GM19328 (cell line): Measurements from ENCODE around the gene MSI2.

Experiments
- ATAC-seq: cut with Tn5 transposase; IDR thresholded peaks from one replicate; pipeline ENCODE4 v1.9.1; 2021; ENCODE audit warnings: mild to moderate bottlenecking, moderate library complexity; ENCODE audit not compliant: unreplicated experiment

Gene MSI2

DNA sequence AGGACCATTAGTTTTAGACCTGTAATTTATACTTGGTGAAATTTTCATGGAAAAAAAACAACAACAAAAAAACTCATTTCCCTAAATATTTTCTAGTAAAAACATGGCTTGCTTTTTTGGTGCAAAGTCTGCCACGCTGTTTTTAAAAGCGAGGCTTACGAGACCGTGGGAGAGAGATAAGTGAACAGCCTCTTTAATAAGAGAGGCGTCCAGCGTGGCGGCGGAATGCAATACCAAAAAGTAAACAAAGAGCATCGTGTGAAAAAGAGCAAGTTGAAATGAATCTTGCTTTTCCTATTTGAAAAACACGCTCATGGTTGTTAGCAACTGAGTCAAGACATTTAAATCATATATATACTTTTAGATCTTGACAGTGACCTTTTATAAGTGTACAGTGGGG is 10.5 kb upstream of the MSI2 start:
- no peak for ATAC-seq

DNA sequence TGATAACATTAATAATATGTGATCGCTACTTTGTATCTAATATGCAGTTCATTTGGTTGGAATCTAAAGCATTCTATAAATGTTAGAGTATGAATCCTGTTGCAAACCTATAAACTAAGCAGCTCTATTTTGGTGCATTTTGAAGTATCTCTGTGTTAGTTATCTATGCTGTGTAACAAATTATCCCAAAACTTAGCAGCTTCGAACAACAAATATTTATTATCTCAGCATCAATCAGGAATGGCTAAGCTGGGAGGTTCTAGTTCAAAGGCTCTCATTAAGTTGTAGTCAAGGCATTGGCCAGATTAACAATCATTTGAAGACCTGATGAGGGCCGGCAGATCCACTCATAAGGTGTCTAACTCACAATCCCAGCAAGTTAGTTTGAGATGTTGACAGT is 10.1 kb upstream of the MSI2 start:
- no peak for ATAC-seq

DNA sequence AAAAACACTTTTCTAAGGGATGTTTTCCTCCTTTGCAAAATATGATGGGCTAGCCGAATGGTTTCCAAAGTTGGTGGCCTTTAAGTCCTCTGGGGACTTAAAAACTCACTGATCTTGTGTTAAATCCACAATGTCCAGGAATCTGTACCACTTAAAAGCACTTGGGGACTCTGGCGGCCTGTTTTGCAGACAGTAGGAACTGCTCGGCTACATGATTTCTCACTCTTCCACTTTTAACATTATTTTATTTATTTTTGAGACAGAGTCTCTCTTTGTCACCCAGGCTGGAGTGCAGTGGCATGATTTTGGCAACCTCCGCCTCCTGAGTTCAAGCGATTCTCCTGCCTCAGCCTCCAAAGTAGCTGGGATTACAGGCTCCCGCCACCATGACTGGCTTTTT is 9.1 kb upstream of the MSI2 start:
- no peak for ATAC-seq

DNA sequence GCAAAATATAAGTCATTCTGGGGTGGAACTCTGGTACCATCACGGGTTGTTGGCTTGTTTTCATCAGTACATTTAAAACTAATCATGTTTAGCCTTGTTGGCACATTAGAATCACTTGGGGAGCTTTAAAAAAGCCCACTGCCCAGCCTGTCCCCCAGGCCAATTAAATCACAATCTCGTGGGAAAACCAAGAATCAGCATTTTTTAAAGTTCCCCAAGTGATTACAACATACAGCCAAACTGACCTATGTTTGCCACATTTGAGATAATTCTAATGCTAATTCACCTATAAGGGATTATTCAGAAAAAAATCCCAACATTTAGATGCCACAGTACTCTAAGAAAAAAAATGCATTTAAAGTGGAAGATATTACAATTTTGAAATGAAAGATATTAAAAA is 8.4 kb upstream of the MSI2 start:
- no peak for ATAC-seq

DNA sequence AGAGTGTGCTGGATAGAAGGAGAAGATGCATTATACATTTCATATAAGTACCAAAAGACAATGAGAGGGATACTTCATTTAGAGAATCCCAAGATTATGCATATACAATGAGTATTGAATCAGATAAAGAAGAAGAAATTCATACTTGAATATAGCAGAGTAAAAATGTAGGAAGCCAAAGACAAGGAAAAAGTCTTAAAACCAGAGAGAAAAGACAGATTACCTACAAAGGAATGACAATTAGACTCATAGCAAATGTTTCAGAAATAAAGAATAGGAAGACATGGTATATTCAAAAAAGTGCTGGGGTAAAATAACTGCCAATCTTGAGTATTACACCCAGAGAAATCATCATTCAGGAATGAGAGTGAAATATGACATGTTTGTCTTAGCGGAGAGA is 6.8 kb upstream of the MSI2 start:
- no peak for ATAC-seq

DNA sequence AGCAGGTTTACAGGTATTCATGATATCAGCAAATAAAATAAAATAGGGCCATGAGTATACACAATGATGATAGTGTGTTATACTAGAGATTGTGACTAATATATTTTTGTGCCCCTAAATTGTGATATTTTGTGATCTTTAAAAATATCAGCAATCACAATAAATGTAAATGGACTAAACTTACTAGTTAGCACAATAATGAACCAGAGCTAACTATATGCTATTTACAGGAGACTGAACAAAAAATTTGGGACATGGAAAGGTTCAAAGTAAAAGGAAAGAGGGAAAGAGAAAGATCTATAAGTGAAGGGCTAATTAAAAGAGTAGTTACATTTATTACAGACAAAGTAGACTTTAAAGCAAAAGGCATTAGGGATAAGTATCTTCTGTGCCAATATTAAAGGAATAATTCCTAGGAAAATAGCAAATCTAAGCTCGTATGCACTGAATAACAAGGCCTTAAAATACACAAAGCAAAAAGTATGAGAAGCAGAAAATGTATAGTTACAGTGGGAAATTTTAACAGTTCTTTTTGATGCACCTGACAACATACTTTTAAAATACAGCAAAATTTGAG is 5.0 kb upstream of the MSI2 start:
- ATAC-seq, result no peak

DNA sequence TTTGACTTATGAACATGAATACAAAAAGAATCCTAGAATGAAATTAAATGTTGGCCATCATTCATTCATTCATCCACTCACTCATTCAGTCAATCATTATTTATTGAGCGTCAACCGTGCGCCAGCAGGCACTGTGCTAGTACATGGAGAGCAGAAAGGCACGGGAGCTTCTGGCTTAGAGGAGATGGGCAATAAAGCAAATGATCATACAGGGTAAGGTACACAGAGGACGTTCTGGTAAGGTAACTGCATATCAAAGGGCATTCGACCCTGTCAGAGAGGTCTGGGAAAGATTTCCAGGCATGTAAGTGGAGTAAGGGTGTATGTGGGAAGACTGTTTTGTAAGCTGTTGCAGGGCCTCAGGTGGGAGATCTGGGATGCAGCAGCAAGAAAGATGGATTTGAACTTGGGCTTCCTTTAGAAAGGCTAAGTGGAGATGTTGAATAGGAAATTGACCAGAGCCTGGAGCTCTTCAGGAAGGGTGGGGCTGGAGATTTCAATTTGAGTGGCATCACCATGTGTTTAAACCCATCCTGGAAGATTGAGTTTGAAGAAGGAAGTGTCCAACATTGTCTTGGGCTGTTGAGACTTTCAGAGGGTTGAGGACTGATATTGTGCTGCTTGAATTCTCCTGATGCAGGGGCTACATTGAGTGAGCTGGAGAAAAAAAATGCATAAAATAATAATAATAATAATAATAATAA is 2.8 kb upstream of the MSI2 start:
- ATAC-seq, result no peak

DNA sequence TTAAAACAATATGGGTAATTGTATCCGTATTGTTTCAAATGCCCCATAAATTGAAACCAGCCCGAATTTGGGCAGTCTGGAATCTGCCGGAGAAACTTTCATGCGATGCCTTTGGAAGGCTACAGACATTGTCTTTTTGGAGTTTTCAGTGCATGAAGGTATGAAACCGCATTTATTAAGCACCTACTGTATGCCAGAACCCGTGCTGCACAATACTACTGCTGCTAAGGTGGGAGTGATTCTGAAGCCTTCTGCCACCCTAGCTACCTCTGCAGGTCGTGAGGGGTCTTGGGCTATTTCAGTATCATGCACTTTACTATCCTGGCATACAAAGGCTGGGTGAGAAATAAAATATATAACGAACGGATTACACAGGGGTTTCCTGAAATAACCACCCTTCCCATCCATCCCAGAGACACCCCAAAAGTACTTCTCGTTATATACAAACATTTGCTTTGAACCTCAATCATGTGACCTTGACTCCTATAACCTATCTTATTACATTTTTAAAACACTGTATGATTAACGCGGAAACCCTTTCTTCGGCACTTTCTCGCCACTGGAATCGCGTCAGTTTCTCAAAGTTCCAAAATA is 1.0 kb upstream of the MSI2 start:
- ATAC-seq, result no peak

DNA sequence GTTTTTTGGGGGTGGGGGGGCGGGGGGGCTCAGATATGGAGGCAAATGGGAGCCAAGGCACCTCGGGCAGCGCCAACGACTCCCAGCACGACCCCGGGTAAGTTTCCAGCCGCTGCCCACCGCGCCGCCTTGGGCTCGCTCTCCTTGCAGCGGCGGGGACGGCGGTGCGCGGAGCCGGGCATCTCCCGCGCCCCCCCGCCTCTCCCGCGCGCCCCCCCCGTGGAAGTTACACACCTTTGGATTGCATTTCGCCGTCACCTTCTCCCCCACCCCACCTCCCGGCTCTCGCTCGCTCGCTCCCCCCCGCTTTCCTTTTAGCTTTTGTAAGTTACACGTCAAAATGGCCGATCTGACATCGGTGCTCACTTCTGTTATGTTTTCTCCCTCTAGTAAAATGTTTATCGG is 387 bp downstream of the MSI2 start:
- no peak for ATAC-seq

DNA sequence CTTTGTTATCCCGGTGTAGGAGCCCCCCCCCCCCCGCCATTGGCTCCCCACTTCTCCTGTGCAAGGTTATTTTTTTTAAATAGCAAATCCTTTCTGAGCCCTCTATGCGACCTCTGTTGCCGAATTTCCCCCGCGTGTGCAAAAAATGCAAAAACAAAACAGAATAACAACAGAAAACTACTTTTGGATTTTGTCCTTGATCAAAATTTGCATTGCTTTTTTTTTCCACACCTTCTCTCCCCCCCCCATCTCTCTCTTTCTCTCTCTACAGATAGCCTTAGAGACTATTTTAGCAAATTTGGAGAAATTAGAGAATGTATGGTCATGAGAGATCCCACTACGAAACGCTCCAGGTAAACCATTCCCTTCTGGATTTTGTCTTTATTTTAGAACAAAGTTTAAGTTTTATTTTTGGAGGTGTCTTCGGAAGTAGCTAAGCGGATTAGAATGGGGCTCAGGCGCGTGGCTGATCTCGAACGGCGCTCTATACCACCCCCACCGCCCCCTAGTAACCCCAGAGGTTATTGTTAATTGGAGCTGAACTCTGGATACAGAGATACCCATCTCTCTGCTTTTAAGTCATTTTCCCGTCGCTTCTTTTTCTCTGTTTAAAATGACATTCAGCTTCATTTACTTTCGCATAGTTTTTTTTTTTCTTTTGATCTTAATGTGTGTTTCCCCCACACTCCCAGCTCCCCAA is 1.0 kb downstream of the MSI2 start:
- no peak for ATAC-seq

DNA sequence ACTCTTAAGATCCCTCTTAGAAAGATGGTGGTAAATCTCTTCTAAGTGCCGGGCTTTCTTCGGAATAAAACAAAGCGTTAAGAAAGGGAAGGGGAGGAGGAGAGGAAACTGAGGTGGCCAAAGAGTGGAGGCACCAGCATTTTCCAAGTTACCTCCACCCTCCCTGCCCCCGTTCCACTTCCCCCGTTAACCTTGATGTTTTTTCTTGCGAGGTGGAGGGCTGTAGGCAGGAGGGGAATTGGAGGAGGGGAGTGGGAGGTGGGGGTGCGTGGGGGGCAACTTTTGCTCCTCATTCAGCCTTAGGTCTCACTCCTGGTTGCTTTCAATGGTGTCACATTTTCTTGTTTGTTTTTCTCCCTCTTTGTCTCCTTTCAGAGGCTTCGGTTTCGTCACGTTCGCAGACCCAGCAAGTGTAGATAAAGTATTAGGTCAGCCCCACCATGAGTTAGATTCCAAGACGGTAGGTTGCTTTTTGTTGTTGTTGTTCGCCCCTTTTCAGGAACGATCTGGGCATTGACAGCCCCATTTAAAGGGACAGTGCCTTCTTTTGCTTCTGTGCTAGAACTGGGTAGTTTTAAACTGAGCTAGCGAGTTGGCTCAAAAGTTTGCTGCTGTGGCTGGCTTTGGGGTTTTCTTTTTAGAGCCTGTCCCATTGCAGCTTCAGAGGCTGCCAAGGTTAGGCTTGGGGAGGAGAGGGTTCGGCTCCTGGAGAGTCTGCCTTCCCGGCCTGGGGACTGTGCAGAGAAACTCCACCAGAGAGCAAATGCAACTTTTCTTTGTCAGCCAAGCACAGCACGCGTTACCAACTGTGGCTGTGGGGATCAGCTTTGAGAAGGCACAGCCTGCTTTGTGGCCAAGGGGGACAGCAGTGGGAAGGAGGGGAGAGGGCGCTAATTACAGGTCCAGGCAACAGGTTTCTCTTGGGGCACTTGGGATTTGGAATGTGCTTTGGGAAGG is 1.9 kb downstream of the MSI2 start:
- no peak for ATAC-seq

DNA sequence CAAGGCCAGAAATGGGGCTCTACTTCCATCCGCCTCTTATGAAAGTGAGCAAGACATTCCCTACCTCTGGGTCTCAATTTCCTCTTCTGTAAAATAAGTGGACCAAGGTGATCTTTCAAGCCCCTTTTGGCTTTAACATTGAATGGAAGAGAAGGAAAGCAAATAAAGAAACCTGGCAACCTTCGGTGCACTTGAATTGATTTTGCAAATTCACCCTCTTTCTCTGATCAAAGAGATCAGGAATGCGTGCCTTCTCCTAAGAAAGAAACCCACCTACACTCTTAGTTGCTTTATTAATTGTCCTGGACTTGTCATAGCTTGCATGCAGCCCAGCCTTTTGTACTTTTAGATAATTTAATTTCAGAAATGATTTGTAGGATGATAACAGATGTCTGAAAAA is 3.0 kb downstream of the MSI2 start:
- ATAC-seq, result no peak

DNA sequence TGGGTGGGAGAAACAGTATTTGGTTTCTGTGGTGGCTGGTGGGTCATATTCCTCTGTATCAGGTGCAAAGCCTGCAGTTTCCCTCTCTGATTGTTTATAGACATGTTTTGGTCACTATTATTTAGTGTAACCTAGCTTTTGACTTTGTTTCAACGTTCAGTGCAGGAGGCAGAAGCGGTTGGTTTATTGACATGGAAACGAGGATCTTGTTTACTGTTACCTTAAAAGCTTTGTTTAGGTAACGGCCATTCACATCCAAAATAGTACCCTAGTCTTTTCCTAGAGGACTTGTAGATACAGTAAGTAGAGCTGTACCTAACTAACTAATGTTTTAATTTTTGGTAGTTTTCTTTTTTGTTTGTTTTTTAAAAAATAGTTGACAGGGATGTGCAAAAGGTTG is 3.5 kb downstream of the MSI2 start:
- ATAC-seq, result no peak

DNA sequence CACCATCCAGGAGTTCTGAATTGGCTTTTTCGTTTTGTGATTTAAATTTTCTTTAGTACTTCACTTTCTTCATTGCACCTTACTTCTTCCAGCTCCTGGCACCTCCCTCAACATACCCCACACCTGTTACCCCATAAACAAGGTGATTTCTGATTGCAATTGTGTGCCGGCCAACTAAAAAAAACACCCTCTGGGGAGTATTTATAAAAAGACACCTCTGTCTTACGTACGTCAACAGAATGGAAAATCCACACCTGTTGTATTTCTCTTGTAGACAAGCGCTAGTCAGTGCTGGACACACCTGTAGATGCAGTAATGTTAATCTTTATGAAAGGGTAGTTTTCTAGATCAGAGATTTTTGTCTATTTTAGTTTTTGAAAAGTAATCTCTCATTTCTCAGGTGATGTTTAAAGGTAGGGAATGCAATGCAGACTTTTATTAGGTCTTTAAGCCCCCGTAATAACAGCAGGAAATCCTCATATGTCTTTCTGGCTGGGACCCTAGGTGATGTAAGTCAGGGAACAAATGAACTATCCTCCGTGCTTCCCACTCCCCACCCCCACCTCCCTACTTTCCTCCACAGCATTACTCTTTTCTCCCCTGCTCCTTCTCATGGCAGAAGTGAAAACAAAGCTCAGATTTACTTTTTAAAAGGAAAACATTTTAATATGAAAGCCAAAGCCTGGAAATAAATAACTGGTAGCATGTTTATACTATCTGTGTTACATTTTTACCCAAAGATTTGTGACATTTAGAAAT is 4.2 kb downstream of the MSI2 start:
- no peak for ATAC-seq

DNA sequence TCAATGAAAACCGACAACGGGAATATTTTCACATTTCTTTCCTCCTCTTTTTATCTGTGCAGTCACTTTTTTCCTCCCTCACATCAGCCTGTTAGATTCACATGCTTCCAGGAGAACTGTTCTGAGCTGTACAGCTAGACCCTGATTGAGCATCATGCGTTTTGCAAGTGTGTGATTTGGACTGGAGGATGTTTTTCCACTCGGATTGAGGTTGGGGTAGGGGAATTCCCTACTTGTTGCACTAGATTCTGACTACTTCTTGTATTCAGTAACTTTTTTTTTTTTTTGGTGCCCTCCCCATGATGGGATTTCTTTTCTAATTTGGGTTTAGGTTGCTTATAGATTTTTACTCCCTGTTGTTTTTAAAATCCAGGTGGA is 4.8 kb downstream of the MSI2 start:
- ATAC-seq, result no peak

DNA sequence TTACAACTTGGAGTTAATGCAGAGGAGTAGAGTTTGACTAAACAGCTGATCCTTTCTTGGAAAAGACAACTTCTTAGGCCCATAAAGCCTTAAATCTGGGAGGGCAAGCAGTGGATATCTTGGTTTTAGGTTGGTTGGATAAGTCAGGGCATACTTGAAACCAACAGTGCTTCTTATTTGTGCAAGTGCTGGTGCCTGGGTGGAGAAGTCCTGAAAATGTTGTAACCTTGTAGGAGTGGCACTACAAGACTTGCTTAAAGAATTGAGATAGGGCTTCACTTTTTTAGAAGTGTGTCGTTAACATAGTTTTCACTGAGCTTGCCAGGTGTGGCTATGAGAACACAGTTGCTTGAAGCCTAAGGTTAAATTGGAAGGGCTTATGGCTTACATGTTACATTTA is 6.2 kb downstream of the MSI2 start:
- ATAC-seq, result no peak

DNA sequence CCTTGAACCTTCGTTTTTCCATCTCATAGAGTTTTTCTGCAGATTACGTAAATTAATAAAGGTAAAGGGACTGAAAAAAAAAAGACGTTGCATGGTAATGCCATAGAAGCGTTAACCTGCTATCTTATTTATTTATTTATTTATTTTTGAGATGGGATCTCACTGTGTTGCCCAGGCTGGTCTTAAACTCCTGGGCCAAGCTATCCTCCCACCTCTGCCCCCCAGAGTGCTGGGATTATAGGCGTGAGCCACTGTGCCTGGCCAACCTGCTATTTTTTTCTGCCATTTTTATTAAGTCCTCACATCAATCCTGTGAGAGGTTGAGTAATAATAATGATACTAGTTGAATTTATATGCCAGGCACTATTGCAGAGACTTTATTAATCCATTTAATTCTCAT is 7.9 kb downstream of the MSI2 start:
- ATAC-seq, result no peak

DNA sequence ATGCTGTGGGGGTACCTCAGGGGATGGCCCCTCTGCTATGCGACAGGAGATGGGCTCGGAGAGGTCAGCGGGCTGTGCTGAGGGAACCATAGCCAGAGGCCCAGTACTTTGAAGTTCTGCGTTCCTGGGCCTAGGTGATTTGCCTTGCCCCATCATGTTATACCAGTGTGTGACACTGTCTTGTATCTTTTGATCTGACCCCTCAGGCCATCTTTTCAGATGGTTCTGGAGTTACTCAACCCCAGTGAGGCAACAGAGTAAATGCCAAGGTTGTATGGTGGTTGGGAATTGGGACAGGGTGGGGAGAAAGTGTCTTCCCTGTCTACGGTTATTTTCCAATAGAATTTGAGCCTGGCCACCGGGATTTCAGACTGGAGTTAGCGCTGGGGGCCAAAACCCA is 8.5 kb downstream of the MSI2 start:
- ATAC-seq, result no peak

DNA sequence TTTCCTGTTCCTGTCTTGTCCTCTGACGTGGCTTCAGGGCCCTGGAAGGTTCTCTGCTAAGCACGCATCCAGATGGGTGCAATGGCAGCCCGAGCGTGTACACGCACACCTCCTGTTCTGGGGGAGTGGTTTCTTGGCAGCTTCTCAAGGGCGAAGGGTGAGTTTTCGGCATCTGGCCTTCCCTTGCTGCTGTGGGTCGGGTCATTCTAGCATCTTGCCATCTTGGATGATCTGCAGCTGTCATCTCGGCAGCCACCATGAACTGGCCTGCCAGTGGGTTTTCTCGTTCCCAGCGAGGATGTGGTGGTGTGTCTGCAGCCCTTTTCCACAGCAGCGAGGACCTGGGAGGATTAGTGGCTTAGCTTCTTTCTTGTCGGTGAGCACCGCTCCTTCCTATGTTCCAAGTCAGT is 10.6 kb downstream of the MSI2 start:
- no peak for ATAC-seq

DNA sequence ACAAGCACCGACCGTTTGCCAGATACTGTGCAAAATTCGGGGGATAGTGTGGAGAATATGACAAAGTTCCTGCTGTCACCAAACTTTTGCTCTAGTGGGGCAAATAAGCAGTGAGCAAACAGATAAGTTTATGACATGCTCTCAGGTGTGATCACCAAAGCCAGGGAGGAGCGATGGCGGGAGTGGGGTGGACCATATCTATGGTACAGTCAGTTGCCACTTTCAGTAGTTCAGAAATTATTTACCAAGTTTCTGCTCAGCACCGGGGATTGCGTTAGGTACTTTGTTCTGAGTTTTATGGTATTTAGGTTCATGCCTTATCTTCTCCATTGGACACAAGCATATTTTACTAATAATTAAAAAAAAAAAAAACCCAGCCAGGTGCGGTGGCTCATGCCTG is 11.9 kb downstream of the MSI2 start:
- no peak for ATAC-seq
